Astrocyte (in vitro differentiated cells and primary cell): ENCODE results near the gene BSG.

Source experiments
- EZH2 ChIP-seq: IDR thresholded peaks from 2 replicates; pipeline ENCODE4 v1.6.1; 2012; ENCODE audit warnings: mild to moderate bottlenecking, low read length, inconsistent platforms; ENCODE audit not compliant: insufficient read depth
- TF ChIP-seq, protein P1 (sequence below): IDR thresholded peaks from 2 replicates; pipeline ENCODE4 v1.5.1; 2011; ENCODE audit warnings: low read depth, mild to moderate bottlenecking, inconsistent platforms, low read length, moderate library complexity; ENCODE audit not compliant: insufficient read depth

DNA sequence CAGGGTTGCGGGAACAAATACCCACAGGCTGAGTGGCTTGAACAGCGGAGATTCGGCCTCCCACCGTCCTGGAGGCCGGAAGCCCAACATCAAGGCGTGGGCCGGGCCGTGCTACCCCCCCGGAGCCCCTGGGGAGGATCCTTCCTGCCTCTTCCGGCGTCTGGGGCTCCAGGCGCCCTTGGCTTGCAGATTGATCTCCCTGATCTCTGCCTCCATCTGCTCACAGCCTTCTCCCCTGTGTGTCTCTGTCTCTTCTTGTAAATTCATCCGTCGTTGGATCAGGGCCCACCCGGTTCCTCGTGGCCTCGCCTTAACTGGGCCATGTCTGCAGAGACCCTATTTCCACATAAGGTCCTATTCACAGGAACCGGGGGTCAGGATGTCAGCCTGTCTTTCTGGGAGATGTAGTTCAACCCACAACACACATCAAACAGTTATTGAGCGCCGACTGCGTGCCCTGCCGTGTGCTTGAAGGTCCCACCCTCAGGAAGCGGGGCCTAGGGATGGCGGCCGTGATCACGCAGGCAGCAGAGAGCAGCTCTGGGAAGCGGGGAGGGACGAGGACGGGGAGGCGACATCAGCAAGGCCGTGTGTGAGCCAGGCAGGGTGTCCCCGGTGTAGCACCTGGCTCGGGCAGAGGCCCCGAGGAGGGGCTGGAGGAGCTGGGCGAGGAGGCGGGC is 38.5 kb downstream of the BSG start:
- TF ChIP-seq, protein P1, sequence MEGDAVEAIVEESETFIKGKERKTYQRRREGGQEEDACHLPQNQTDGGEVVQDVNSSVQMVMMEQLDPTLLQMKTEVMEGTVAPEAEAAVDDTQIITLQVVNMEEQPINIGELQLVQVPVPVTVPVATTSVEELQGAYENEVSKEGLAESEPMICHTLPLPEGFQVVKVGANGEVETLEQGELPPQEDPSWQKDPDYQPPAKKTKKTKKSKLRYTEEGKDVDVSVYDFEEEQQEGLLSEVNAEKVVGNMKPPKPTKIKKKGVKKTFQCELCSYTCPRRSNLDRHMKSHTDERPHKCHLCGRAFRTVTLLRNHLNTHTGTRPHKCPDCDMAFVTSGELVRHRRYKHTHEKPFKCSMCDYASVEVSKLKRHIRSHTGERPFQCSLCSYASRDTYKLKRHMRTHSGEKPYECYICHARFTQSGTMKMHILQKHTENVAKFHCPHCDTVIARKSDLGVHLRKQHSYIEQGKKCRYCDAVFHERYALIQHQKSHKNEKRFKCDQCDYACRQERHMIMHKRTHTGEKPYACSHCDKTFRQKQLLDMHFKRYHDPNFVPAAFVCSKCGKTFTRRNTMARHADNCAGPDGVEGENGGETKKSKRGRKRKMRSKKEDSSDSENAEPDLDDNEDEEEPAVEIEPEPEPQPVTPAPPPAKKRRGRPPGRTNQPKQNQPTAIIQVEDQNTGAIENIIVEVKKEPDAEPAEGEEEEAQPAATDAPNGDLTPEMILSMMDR, result no peak
- TF ChIP-seq EZH2, result no peak
